OCI-LY3 (cell line): ENCODE data around the gene RFX3.

ENCODE experiments used
- CTCF ChIP-seq: fragments of 200-600, 300-600 bp; sonication (generic); IDR thresholded peaks from 2 replicates; pipeline ENCODE4 v1.5.1; 2014; ENCODE audit warnings: antibody characterized with exemption, low read length, low read depth
- EZH2phosphoT487 ChIP-seq: fragments of 200-600 bp; shearing (Covaris generic); IDR thresholded peaks from 2 replicates; pipeline ENCODE4 v1.6.1; 2018; ENCODE audit warnings: antibody characterized with exemption, mixed run types, low read depth

GRCh38 chr9:3548648-3549047, 22.8 kb upstream of the RFX3 start:
- TF ChIP-seq CTCF (no peak), EZH2phosphoT487 (no peak)
